Measurements from ENCODE around the gene PFDN2.

The PFDN2 gene

DNA sequence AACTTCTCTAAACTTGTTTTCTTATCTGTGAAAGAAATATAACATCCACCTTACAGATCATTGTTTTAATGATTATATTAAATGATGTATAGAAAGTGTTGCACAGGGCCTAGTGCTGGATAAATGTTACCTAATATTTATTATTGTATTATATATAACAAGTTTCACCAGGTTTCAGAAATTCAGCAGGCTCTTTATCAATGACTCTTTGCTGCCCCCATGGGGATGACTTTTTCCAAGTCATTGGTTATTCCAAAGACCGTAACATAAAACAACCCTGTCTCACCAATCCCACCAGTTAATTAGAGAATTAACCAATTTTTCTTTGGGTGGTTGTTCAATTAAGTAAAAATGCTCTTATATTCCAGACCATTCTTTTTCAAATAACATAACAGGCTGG, 21.9 kb upstream of the PFDN2 start:
- Histone ChIP-seq H3K9ac (ENCODE audit: low read depth in 1 of 2, low read length in 2 of 2) (no peak overlapping the region), H3K27me3 (ENCODE audit: control insufficient read depth in 1 of 2, insufficient read depth in 2 of 2, low read length in 2 of 2) (no peaks in the 10 kb centered on the region), H3K27ac (ENCODE audit: low read depth, low read length) (no peak overlapping the region), H3K36me3 (ENCODE audit: control insufficient read depth in 1 of 2, insufficient read depth in 2 of 2, low read length in 2 of 2) (no peaks in the 10 kb centered on the region), H3K4me3 (ENCODE audit: low read depth in 1 of 2, low read length in 2 of 2) (no peak overlapping the region), H3K9me3 (ENCODE audit: control insufficient read depth in 1 of 2, low read length in 2 of 2) (no peaks in the 10 kb centered on the region), H3K4me1 (ENCODE audit: control insufficient read depth in 1 of 2, insufficient read depth in 2 of 2, low read length in 2 of 2) (peaks cover 0 to 6% of the 10 kb centered on the region in 2 donors)

GRCh38 chr1:161138431-161138830, 20.6 kb upstream of the PFDN2 start:
- peaks cover 6 to 11% of the 10 kb centered on the region in 2 donors for H3K4me1 ChIP-seq (ENCODE audit: control insufficient read depth in 1 of 2, insufficient read depth in 2 of 2, low read length in 2 of 2)
- H3K9ac ChIP-seq (ENCODE audit: low read depth in 1 of 2, low read length in 2 of 2) = no peak overlapping the region
- no peaks in the 10 kb centered on the region for H3K27me3 ChIP-seq (ENCODE audit: control insufficient read depth in 1 of 2, insufficient read depth in 2 of 2, low read length in 2 of 2)
- no peak overlapping the region for H3K4me3 ChIP-seq (ENCODE audit: low read depth in 1 of 2, low read length in 2 of 2)
- no peak overlapping the region for H3K27ac ChIP-seq (ENCODE audit: low read depth, low read length)
- H3K36me3 ChIP-seq (ENCODE audit: control insufficient read depth in 1 of 2, insufficient read depth in 2 of 2, low read length in 2 of 2) = no peaks in the 10 kb centered on the region
- no peaks in the 10 kb centered on the region for H3K9me3 ChIP-seq (ENCODE audit: control insufficient read depth in 1 of 2, low read length in 2 of 2)

DNA sequence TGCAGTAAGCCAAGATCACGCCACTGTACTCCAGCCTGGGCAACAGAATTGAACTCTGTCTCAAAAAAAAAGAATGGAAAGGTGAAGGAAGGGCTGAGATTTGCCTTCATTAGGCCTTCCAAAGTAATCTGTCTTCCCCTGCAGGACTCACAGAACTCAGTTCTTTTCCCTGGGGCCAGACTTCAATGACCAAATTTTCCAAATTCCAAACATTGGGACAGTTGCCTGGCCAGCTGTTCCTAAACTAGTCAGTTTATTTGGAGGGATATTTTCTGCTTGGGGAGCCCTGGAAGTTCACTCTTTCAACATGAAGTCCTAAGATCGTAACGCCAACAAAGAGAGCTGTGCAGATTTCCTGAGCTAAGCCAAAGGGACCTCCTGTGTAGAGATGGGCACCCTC, 20.0 kb upstream of the PFDN2 start:
- Histone ChIP-seq H3K36me3 (ENCODE audit: control insufficient read depth in 1 of 2, insufficient read depth in 2 of 2, low read length in 2 of 2) (no peaks in the 10 kb centered on the region), H3K4me3 (ENCODE audit: low read depth in 1 of 2, low read length in 2 of 2) (no peak overlapping the region), H3K27me3 (ENCODE audit: control insufficient read depth in 1 of 2, insufficient read depth in 2 of 2, low read length in 2 of 2) (no peaks in the 10 kb centered on the region), H3K4me1 (ENCODE audit: control insufficient read depth in 1 of 2, insufficient read depth in 2 of 2, low read length in 2 of 2) (peaks cover 7 to 12% of the 10 kb centered on the region in 2 donors), H3K9me3 (ENCODE audit: control insufficient read depth in 1 of 2, low read length in 2 of 2) (no peaks in the 10 kb centered on the region), H3K27ac (ENCODE audit: low read depth, low read length) (no peak overlapping the region), H3K9ac (ENCODE audit: low read depth in 1 of 2, low read length in 2 of 2) (no peak overlapping the region)

- Histone ChIP-seq H3K4me1 (ENCODE audit: control insufficient read depth in 1 of 2, insufficient read depth in 2 of 2, low read length in 2 of 2) (peaks cover 16 to 26% of the 10 kb centered on the region in 2 donors), H3K27ac (ENCODE audit: low read depth, low read length) (peak overlapping the region; percentile 90), H3K36me3 (ENCODE audit: control insufficient read depth in 1 of 2, insufficient read depth in 2 of 2, low read length in 2 of 2) (peaks cover 7 to 15% of the 10 kb centered on the region in 2 donors), H3K9ac (ENCODE audit: low read depth in 1 of 2, low read length in 2 of 2) (peak overlapping the region; percentile 88 to 97), H3K4me3 (ENCODE audit: low read depth in 1 of 2, low read length in 2 of 2) (peak overlapping the region; percentile 73 to 96), H3K9me3 (ENCODE audit: control insufficient read depth in 1 of 2, low read length in 2 of 2) (no peaks in the 10 kb centered on the region), H3K27me3 (ENCODE audit: control insufficient read depth in 1 of 2, insufficient read depth in 2 of 2, low read length in 2 of 2) (no peaks in the 10 kb centered on the region)
Observed at GRCh38 chr1:161133220-161133740, 15.4 kb upstream of the PFDN2 start.

GRCh38 chr1:161132410-161133219, 14.8 kb upstream of the PFDN2 start, which contains the start of gene DEDD:
DEDD (minus strand) TSS chr1:161132667; CDS start chr1:161124462, 8,205 bp downstream.
- peaks cover 21 to 25% of the 10 kb centered on the region in 2 donors for H3K4me1 ChIP-seq (ENCODE audit: control insufficient read depth in 1 of 2, insufficient read depth in 2 of 2, low read length in 2 of 2)
- H3K36me3 ChIP-seq (ENCODE audit: control insufficient read depth in 1 of 2, insufficient read depth in 2 of 2, low read length in 2 of 2) = peaks cover 7 to 21% of the 10 kb centered on the region in 2 donors
- peak within 1 kb of the TSS; percentile 90 for H3K27ac ChIP-seq (ENCODE audit: low read depth, low read length)
- H3K4me3 ChIP-seq (ENCODE audit: low read depth in 1 of 2, low read length in 2 of 2) = peak within 1 kb of the TSS; percentile 73 to 96
- no peaks in the 10 kb centered on the region for H3K9me3 ChIP-seq (ENCODE audit: control insufficient read depth in 1 of 2, low read length in 2 of 2)
- H3K9ac ChIP-seq (ENCODE audit: low read depth in 1 of 2, low read length in 2 of 2) = peak within 1 kb of the TSS; percentile 88 to 97
- no peaks in the 10 kb centered on the region for H3K27me3 ChIP-seq (ENCODE audit: control insufficient read depth in 1 of 2, insufficient read depth in 2 of 2, low read length in 2 of 2)

- Histone ChIP-seq H3K27ac (ENCODE audit: low read depth, low read length) (peak overlapping the region; percentile 90), H3K36me3 (ENCODE audit: control insufficient read depth in 1 of 2, insufficient read depth in 2 of 2, low read length in 2 of 2) (peaks cover 14 to 27% of the 10 kb centered on the region in 2 donors), H3K9me3 (ENCODE audit: control insufficient read depth in 1 of 2, low read length in 2 of 2) (no peaks in the 10 kb centered on the region), H3K27me3 (ENCODE audit: control insufficient read depth in 1 of 2, insufficient read depth in 2 of 2, low read length in 2 of 2) (no peaks in the 10 kb centered on the region), H3K9ac (ENCODE audit: low read depth in 1 of 2, low read length in 2 of 2) (peak overlapping the region; percentile 73 to 88), H3K4me1 (ENCODE audit: control insufficient read depth in 1 of 2, insufficient read depth in 2 of 2, low read length in 2 of 2) (peaks cover 25% of the 10 kb centered on the region in 2 donors), H3K4me3 (ENCODE audit: low read depth in 1 of 2, low read length in 2 of 2) (peak overlapping the region; percentile 73 to 96)
Observed at GRCh38 chr1:161131523-161132409, 13.9 kb upstream of the PFDN2 start.

DNA sequence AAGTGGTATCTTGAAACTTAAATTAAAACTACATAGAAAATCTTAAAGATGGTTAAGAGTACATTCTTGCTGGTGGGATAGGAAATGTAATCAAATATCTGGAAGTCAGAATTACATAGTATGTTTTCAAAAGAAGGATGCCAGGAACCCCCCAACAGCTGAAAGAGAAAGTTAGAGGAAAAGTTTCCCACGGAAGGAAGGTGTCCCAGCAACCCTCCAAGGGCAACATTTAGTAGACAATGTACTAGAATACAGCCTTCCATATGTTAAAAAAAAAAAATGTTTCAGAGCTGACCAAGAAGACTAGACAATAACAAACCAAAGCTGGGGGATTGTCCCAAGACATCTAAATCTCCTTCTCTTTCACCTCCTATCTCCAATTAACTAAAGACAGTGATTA, 12.4 kb upstream of the PFDN2 start:
- H3K9ac ChIP-seq (ENCODE audit: low read depth in 1 of 2, low read length in 2 of 2) = no peak overlapping the region
- no peak overlapping the region for H3K4me3 ChIP-seq (ENCODE audit: low read depth in 1 of 2, low read length in 2 of 2)
- peaks cover 20 to 38% of the 10 kb centered on the region in 2 donors for H3K36me3 ChIP-seq (ENCODE audit: control insufficient read depth in 1 of 2, insufficient read depth in 2 of 2, low read length in 2 of 2)
- H3K4me1 ChIP-seq (ENCODE audit: control insufficient read depth in 1 of 2, insufficient read depth in 2 of 2, low read length in 2 of 2) = peaks cover 25% of the 10 kb centered on the region in 2 donors
- no peaks in the 10 kb centered on the region for H3K27me3 ChIP-seq (ENCODE audit: control insufficient read depth in 1 of 2, insufficient read depth in 2 of 2, low read length in 2 of 2)
- no peaks in the 10 kb centered on the region for H3K9me3 ChIP-seq (ENCODE audit: control insufficient read depth in 1 of 2, low read length in 2 of 2)
- H3K27ac ChIP-seq (ENCODE audit: low read depth, low read length) = no peak overlapping the region

GRCh38 chr1:161128591-161129420, 11.0 kb upstream of the PFDN2 start:
- no peaks in the 10 kb centered on the region for H3K9me3 ChIP-seq (ENCODE audit: control insufficient read depth in 1 of 2, low read length in 2 of 2)
- H3K9ac ChIP-seq (ENCODE audit: low read depth in 1 of 2, low read length in 2 of 2) = no peak overlapping the region
- no peak overlapping the region for H3K27ac ChIP-seq (ENCODE audit: low read depth, low read length)
- H3K36me3 ChIP-seq (ENCODE audit: control insufficient read depth in 1 of 2, insufficient read depth in 2 of 2, low read length in 2 of 2) = peaks cover 27 to 52% of the 10 kb centered on the region in 2 donors
- peaks cover 23% of the 10 kb centered on the region in 2 donors for H3K4me1 ChIP-seq (ENCODE audit: control insufficient read depth in 1 of 2, insufficient read depth in 2 of 2, low read length in 2 of 2)
- H3K4me3 ChIP-seq (ENCODE audit: low read depth in 1 of 2, low read length in 2 of 2) = no peak overlapping the region
- H3K27me3 ChIP-seq (ENCODE audit: control insufficient read depth in 1 of 2, insufficient read depth in 2 of 2, low read length in 2 of 2) = no peaks in the 10 kb centered on the region

DNA sequence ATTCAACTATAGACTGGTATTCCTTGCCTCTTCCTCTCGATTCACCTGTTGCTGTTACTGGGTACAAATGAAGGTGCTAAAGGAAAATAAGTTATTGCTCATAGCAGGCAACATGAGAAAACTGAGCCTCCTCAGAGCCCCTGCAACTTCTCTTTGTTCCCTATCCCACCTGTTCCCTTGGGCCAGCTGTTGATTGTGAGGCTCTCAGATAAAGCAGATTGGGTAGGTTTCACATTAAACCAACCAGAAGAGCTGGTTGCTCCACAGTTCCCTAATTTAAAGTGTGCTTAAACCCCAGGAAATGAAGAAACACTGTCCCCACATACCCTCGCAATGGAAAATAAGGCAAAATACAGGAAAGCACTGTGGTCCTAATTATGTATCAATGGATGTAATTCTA, 9.8 kb upstream of the PFDN2 start:
- Histone ChIP-seq H3K36me3 (ENCODE audit: control insufficient read depth in 1 of 2, insufficient read depth in 2 of 2, low read length in 2 of 2) (peaks cover 34 to 63% of the 10 kb centered on the region in 2 donors), H3K4me3 (ENCODE audit: low read depth in 1 of 2, low read length in 2 of 2) (no peak overlapping the region), H3K4me1 (ENCODE audit: control insufficient read depth in 1 of 2, insufficient read depth in 2 of 2, low read length in 2 of 2) (peaks cover 18 to 19% of the 10 kb centered on the region in 2 donors), H3K9ac (ENCODE audit: low read depth in 1 of 2, low read length in 2 of 2) (peak overlapping the region in 1 of 2 donors; percentile 25), H3K27me3 (ENCODE audit: control insufficient read depth in 1 of 2, insufficient read depth in 2 of 2, low read length in 2 of 2) (no peaks in the 10 kb centered on the region), H3K9me3 (ENCODE audit: control insufficient read depth in 1 of 2, low read length in 2 of 2) (no peaks in the 10 kb centered on the region), H3K27ac (ENCODE audit: low read depth, low read length) (no peak overlapping the region)

Measured in duodenal mucosa (tissue), 2 donors.